HCT116 (cell line): ENCODE measurements around the gene DNAAF6. TPM values are rescaled to one million over a fixed set of nuclear protein-coding genes. Genes with fewer than 3 reads are reported as not detected.

Experiments used
- ATAC-seq: fragments of 200-7000 bp; cut with Tn5 transposase; 2 replicates; pipeline ENCODE4 v1.9.1; 2020; ENCODE audit warnings: mild to moderate bottlenecking, moderate library complexity
- BruUV-seq: library from RNA; stranded (reverse); fragments of 400-500 nt; replicated peaks from 2 replicates; lab custom pipeline; 2021; lab: Mats Ljungman, UMichigan
- CTCF ChIA-PET: fragments of 300-600 bp; sonication (Branson Sonifier 250); formaldehyde crosslinking; loops from one replicate; lab custom pipeline; 2021; ENCODE audit warnings: antibody characterized with exemption; lab: Charles Lee
- POLR2A ChIA-PET: fragments of 300-600, 350-600 bp; sonication (Branson Sonifier 250); formaldehyde crosslinking; loops from one replicate; lab custom pipeline; 2021; ENCODE audit warnings: antibody characterized with exemption; lab: Charles Lee
- RAD21 ChIA-PET, 2 experiments: fragments of 300-600 bp; sonication (Branson Sonifier 250); formaldehyde crosslinking; loops; one replicate each; lab custom pipeline; 2023; ENCODE audit warnings: low total read pairs in 2 of 2; ENCODE audit not compliant: uncharacterized antibody in 2 of 2, unreplicated experiment in 2 of 2, low non-redundant PET in 1 of 2; lab: Charles Lee
- DNase-seq: peaks from one replicate; pipeline ENCODE4 v3.0.0-alpha.2; 2010; ENCODE audit warnings: low read depth, low spot score
- H2AFZ ChIP-seq: fragments of 200-600 bp; shearing (Covaris generic), sonication (generic); 2 replicates; pipeline ENCODE4 v1.6.1; 2017; ENCODE audit warnings: low read depth, mixed run types, mixed read lengths, antibody characterized with exemption, low read length; ENCODE audit not compliant: poor library complexity, severe bottlenecking
- H3K27ac ChIP-seq: 2 replicates; pipeline ENCODE4 v1.5.1; 2012; ENCODE audit warnings: low read depth, low read length
- H3K27me3 ChIP-seq: fragments of 200-600 bp; sonication (generic); 2 replicates; pipeline ENCODE4 v1.6.1; 2016; ENCODE audit warnings: mixed run types, low read length, mixed read lengths; ENCODE audit not compliant: insufficient read depth
- H3K36me3 ChIP-seq, 2 experiments: fragments of 200-500 bp in 1 of 2; fragments of 200-600 bp in 1 of 2; sonication (Bioruptor generic) in 1 of 2; sonication (generic) in 1 of 2; 2 replicates each; pipeline versions ENCODE4 v1.5.1 to v1.6.1; 2014 to 2016; ENCODE audit warnings: low read length in 2 of 2, inconsistent platforms in 1 of 2, mixed read lengths in 1 of 2, mixed run types in 1 of 2; ENCODE audit not compliant: insufficient read depth in 2 of 2, control insufficient read depth in 1 of 2
- H3K4me1 ChIP-seq, 2 experiments: fragments of 200-600 bp in 1 of 2; sonication (generic) in 1 of 2; 2 replicates each; pipeline versions ENCODE4 v1.5.1 to v1.6.1; 2012 to 2017; ENCODE audit warnings: low read length in 2 of 2, inconsistent platforms in 1 of 2, mild to moderate bottlenecking in 1 of 2, mixed read lengths in 1 of 2, mixed run types in 1 of 2, moderate library complexity in 1 of 2; ENCODE audit not compliant: insufficient read depth in 2 of 2, control insufficient read depth in 1 of 2
- H3K4me2 ChIP-seq: fragments of 200-600 bp; sonication (generic); 2 replicates; pipeline ENCODE4 v1.6.1; 2017; ENCODE audit warnings: mixed run types, low read length, mixed read lengths
- H3K4me3 ChIP-seq, 2 experiments: fragments of 200-600 bp in 1 of 2; sonication (generic) in 1 of 2; replicated peaks in 1 of 2; 2 replicates each; pipeline ENCODE4 v1.5.1; 2011 to 2016; ENCODE audit warnings: low read length in 2 of 2, control low read depth in 1 of 2, low read depth in 1 of 2, mild to moderate bottlenecking in 1 of 2, mixed read lengths in 1 of 2, mixed run types in 1 of 2
- H3K79me2 ChIP-seq: fragments of 200-600 bp; sonication (generic); 2 replicates; pipeline ENCODE4 v1.6.1; 2017; ENCODE audit warnings: mild to moderate bottlenecking, mixed run types, low read length, moderate library complexity, mixed read lengths; ENCODE audit not compliant: insufficient read depth
- H3K9ac ChIP-seq: fragments of 200-600 bp; sonication (generic); 2 replicates; pipeline ENCODE4 v1.6.1; 2016; ENCODE audit warnings: low read length, mixed read lengths
- H3K9me2 ChIP-seq: fragments of 200-600 bp; sonication (generic), shearing (Covaris generic); 2 replicates; pipeline ENCODE4 v1.6.1; 2017; ENCODE audit warnings: mixed run types, mild to moderate bottlenecking, moderate library complexity; ENCODE audit not compliant: insufficient read depth
- H3K9me3 ChIP-seq, 2 experiments: fragments of 200-500 bp in 1 of 2; fragments of 200-600 bp in 1 of 2; sonication (Bioruptor generic) in 1 of 2; sonication (generic) in 1 of 2; 2 replicates each; pipeline ENCODE4 v1.6.1; 2014 to 2017; ENCODE audit warnings: low read length in 2 of 2, mixed read lengths in 2 of 2, inconsistent platforms in 1 of 2, low read depth in 1 of 2, mild to moderate bottlenecking in 1 of 2, mixed run types in 1 of 2, moderate library complexity in 1 of 2; ENCODE audit not compliant: control insufficient read depth in 1 of 2, insufficient read depth in 1 of 2
- H4K20me1 ChIP-seq: fragments of 200-600 bp; sonication (generic), shearing (Covaris generic); 2 replicates; pipeline ENCODE4 v1.6.1; 2017; ENCODE audit warnings: mixed run types, mild to moderate bottlenecking, moderate library complexity; ENCODE audit not compliant: insufficient read depth
- ATF3 ChIP-seq: IDR thresholded peaks from 2 replicates; pipeline ENCODE4 v1.6.1; 2012
- CBX3 ChIP-seq: IDR thresholded peaks from 2 replicates; pipeline ENCODE4 v1.6.1; 2012; ENCODE audit warnings: low read depth
- CEBPB ChIP-seq: IDR thresholded peaks from 2 replicates; pipeline ENCODE4 v1.6.1; 2012; ENCODE audit warnings: low read depth
- CTCF ChIP-seq, 3 experiments: fragments of 200-600 bp in 1 of 3; sonication (generic) in 1 of 3; IDR thresholded peaks in 2 of 3; conservative IDR thresholded peaks in 1 of 3; 2 replicates each; pipeline ENCODE4 v1.5.1; 2012 to 2017; ENCODE audit warnings: low read depth in 2 of 3, low read length in 2 of 3, antibody characterized with exemption in 1 of 3, borderline replicate concordance in 1 of 3, control low read depth in 1 of 3, mild to moderate bottlenecking in 1 of 3, mixed read lengths in 1 of 3, mixed run types in 1 of 3, moderate library complexity in 1 of 3; ENCODE audit not compliant: insufficient read depth in 1 of 3
- EGR1 ChIP-seq: IDR thresholded peaks from 2 replicates; pipeline ENCODE4 v1.6.1; 2012; ENCODE audit warnings: low read depth
- ELF1 ChIP-seq: IDR thresholded peaks from 2 replicates; pipeline ENCODE4 v1.6.1; 2012; ENCODE audit warnings: low read depth, borderline replicate concordance
- EZH2phosphoT487 ChIP-seq: fragments of 200-600 bp; IDR thresholded peaks from 2 replicates; pipeline ENCODE4 v1.6.1; 2018; ENCODE audit warnings: antibody characterized with exemption, borderline replicate concordance
- FOSL1 ChIP-seq: IDR thresholded peaks from 2 replicates; pipeline ENCODE4 v1.6.1; 2012; ENCODE audit warnings: low read depth
- MAX ChIP-seq: IDR thresholded peaks from 2 replicates; pipeline ENCODE4 v1.6.1; 2012
- POLR2A ChIP-seq: IDR thresholded peaks from 2 replicates; pipeline ENCODE4 v1.7.0; 2011; ENCODE audit warnings: borderline replicate concordance; ENCODE audit not compliant: insufficient read depth, insufficient read length; ENCODE audit errors: extremely low read depth
- POLR2AphosphoS5 ChIP-seq: IDR thresholded peaks from 2 replicates; pipeline ENCODE4 v1.6.1; 2011; ENCODE audit warnings: mild to moderate bottlenecking, low read depth, low read length, moderate library complexity
- REST ChIP-seq: IDR thresholded peaks from 2 replicates; pipeline ENCODE4 v1.6.1; 2012; ENCODE audit warnings: low read depth
- SIN3A ChIP-seq: IDR thresholded peaks from 2 replicates; pipeline ENCODE4 v1.6.1; 2012; ENCODE audit warnings: low read depth
- SP1 ChIP-seq: IDR thresholded peaks from 2 replicates; pipeline ENCODE4 v1.6.1; 2012; ENCODE audit warnings: low read depth
- SRF ChIP-seq: IDR thresholded peaks from 2 replicates; pipeline ENCODE4 v1.6.1; 2012; ENCODE audit warnings: low read depth
- TCF7L2 ChIP-seq: IDR thresholded peaks from 2 replicates; pipeline ENCODE4 v1.7.0; 2011; ENCODE audit warnings: borderline replicate concordance, inconsistent platforms; ENCODE audit not compliant: insufficient read depth, insufficient read length; ENCODE audit errors: extremely low read depth
- YY1 ChIP-seq: IDR thresholded peaks from 2 replicates; pipeline ENCODE4 v1.6.1; 2011; ENCODE audit warnings: low read length, low read depth, moderate library complexity, mild to moderate bottlenecking; ENCODE audit not compliant: insufficient replicate concordance; ENCODE audit errors: extremely low read depth
- ZFX ChIP-seq: fragments of 450-650 bp; IDR thresholded peaks from 2 replicates; pipeline ENCODE4 v1.6.1; 2017
- ZNF274 ChIP-seq: fragments of 200-500 bp; sonication (Bioruptor generic); IDR thresholded peaks from 2 replicates; pipeline ENCODE4 v1.6.1; 2014; ENCODE audit warnings: mild to moderate bottlenecking, low read depth, low read length, inconsistent platforms
- intact Hi-C: fragments of 100-400 bp; cut with micrococcal nuclease; formaldehyde crosslinking; loops from 2 replicates; pipeline ENCODE4 v1.10.0; 2022
- total RNA-seq: library from RNA; stranded (reverse); gene quantifications from one replicate; pipeline ENCODE4 v1.2.1, GENCODE V29; 2021; ENCODE audit not compliant: unreplicated experiment

Gene DNAAF6
- total RNA-seq, 1 experiment from 2014 or later: not detected

GRCh38 chrX:107213477-107213876, 7.1 kb downstream of the DNAAF6 start:
- Histone ChIP-seq H3K9me2 (no peaks in the 10 kb centered on the region), H3K9me3 (no peaks in the 10 kb centered on the region), H3K4me3 (no peak overlapping the region), H3K9ac (no peak overlapping the region), H2AFZ (no peak overlapping the region), H3K79me2 (no peaks in the 10 kb centered on the region), H3K27me3 (no peaks in the 10 kb centered on the region), H3K4me1 (no peaks in the 10 kb centered on the region), H3K36me3 (no peaks in the 10 kb centered on the region), H3K4me2 (no peak overlapping the region), H4K20me1 (no peaks in the 10 kb centered on the region), H3K27ac (no peak overlapping the region)
- intact Hi-C loops: no loop called here
- ChIA-PET POLR2A (interaction anchor here (1.2 kb wide), 1 partner anchor 9 kb away, joined by 3 read pairs; no protein-coding TSS in a partner anchor), CTCF (no interaction called here), RAD21 (no interaction called here)
- DNase-seq: no peak
- no peak for ATAC-seq
- TF ChIP-seq POLR2A: no peak
- TF ChIP-seq REST: no peak
- TF ChIP-seq SP1: no peak
- TF ChIP-seq ZNF274: no peak
- no peak for TF ChIP-seq ATF3
- no peak for TF ChIP-seq ZFX
- TF ChIP-seq SIN3A: no peak
- TF ChIP-seq EGR1: no peak
- no peak for TF ChIP-seq CBX3
- TF ChIP-seq SRF: no peak
- TF ChIP-seq ELF1: no peak
- no peak for TF ChIP-seq TCF7L2
- no peak for TF ChIP-seq EZH2phosphoT487
- no peak for TF ChIP-seq FOSL1
- TF ChIP-seq MAX: no peak
- TF ChIP-seq CEBPB: no peak
- no peak for TF ChIP-seq CTCF (IDR thresholded peaks at IDR 0.05 in 2 of 3, conservative IDR thresholded peaks at IDR 0.05 in 1 of 3; ENCODE audit: borderline replicate concordance in 1 of 3, insufficient read depth in 1 of 3, low read depth in 2 of 3, low read length in 2 of 3)
- TF ChIP-seq POLR2AphosphoS5: no peak
- TF ChIP-seq YY1: no peak
- BruUV-seq: no TSS peak
